NCI-H748 (cell line): ENCODE measurements around the gene ZBTB7C.
"Not testable (repeated sequence)": the region's sequence is repeated elsewhere in the genome, so short reads cannot be mapped to it uniquely, and the experiment has no call there.

Experiments
- DNase-seq: peaks from one replicate; lab custom pipeline; 2025; ENCODE audit not compliant: unreplicated experiment; lab: John Stamatoyannopoulos, UW

Gene ZBTB7C

GRCh38 chr18:48408727-48409590 lies at the start of gene ZBTB7C:
Gene ZBTB7C (minus strand): TSS chr18:48409383.
- DNase-seq, result peak; percentile 71

DNA sequence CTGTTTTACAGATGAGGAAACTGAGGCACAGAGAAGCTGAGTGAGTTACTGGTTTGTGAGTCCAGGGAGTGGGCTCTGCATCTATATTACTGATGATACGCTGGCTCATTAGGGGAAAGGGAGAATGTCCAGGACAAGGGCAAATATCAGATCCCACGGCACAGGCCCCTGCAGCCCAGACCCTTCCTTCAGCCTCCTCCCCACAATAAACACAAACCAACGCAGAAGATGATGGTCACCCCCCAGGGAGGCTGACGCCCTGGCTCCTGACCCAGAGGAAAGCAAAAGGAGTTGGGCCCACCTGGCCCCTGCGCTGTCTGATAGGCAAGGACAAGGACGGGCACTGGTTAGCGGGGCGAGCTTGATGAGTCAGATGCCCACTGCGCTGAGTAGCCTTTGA lies 47.7 kb upstream of the ZBTB7C start:
- no peak for DNase-seq

GRCh38 chr18:48455555-48456478 lies 46.6 kb upstream of the ZBTB7C start:
- DNase-seq, result no peak

DNA sequence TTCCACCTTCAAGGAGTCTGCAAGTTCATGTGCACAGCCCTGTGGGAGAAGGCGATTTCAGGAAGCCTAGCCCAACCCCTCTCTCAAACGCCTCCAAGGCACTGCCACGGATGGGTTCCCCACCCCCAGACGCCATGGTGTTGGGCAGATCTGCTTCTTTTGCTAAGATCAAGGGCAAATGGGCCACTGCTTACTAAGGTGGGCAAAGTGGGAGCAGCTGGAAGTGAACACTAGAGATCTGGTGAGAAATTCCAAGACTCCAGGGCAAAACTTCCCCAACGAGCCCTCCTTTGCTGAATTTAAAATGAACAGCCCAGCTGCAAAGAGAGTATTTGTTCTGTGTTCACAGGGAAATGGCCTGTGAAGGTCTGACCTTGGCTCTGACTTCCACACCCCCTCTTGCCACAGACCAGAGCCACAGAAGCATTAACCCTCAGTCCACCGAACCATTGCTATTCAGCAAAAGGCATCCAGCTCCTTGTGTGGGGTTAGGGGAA lies 45.1 kb upstream of the ZBTB7C start:
- DNase-seq, result no peak

DNA sequence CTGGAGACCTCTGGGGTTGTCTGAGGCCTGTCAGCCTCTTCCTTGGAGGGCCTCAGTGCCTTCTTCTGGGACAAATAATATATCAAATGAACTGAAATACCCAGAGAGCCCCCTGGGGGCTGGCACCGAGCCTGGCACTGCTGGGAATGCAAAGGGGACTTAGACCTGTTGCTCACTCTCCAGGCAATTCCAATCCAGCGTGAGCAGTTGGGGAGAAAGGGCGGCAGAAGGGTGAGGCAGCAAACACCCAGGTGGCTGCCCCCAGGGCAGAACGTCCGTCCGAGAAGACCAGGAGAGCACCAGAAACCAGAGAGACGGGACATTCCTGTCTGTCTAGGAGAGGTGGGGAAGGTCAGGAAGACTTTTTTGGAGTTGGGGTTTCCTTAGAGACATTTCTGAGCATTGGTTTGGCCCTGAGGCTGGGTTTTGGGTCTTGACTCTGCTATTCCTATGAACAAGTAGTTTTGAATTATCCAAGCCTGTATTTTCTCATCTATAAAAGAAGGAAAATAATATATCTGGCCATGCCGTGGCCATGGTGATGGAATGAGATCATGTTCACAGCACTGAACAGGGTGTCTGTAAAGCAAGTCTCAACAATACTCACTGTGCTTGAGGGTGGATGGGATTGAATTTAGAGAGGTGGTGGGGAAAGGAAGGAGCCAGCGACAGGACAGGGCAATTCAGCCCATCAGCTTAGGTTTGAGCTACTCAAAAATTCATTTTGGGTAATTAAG lies 44.3 kb upstream of the ZBTB7C start:
- DNase-seq, result no peak

DNA sequence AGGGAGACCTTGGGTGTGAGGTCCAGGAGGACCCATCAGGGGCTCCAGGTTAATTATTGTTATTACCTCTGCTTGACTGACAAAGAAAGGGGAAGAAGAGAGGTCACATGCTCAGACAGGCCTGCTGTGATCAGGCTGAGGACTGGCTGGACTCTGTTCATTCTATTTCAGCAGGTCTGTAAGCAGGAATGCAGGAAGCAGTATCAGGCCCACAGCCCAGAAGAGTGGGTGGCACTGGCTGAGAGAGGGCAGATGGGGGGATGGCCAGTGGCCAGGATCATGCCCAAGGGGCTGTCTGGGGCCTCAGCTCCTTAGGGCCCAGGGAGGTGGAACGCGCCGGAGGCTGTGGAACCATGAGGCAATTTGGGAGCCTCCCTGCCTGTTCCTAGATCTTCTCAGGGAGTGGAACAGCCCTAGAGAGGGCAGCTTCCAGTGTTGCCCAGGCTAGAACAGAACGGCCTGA lies 43.7 kb upstream of the ZBTB7C start:
- no peak for DNase-seq

- no peak for DNase-seq
Measured at GRCh38 chr18:48450685-48451084, 41.5 kb upstream of the ZBTB7C start.

- peak; percentile 79 for DNase-seq
Measured at GRCh38 chr18:48446582-48447225, 37.5 kb upstream of the ZBTB7C start.

GRCh38 chr18:48445540-48445939 lies 36.4 kb upstream of the ZBTB7C start:
- peak; percentile 78 for DNase-seq

- DNase-seq, result no peak
Measured at GRCh38 chr18:48442761-48443160, 33.6 kb upstream of the ZBTB7C start.

DNA sequence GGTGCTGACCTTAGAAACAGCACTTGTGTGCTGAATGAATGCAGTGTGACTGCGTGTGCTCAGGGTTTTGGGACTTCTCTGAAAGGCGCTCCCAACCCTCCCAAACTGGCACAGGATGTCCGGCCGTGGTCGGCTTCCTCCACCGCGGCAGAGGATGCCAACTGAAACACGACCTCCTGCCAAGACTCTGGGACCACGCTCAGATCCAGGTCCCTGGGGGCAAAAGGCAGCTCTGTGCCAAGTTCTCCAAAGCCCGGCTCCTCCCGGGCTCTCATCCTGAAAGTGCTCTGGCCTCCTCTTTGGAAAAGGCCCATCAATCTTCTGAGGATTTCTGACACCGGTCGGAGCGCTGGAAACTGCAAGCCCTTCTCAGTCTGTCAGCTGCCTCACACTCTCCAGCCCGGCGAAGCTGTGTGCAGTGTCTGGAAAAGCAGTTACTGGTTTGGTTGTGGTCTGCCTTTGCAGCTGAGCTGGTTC lies 32.3 kb upstream of the ZBTB7C start:
- no peak for DNase-seq

- no peak for DNase-seq
Measured at GRCh38 chr18:48440924-48441323, 31.7 kb upstream of the ZBTB7C start.

DNA sequence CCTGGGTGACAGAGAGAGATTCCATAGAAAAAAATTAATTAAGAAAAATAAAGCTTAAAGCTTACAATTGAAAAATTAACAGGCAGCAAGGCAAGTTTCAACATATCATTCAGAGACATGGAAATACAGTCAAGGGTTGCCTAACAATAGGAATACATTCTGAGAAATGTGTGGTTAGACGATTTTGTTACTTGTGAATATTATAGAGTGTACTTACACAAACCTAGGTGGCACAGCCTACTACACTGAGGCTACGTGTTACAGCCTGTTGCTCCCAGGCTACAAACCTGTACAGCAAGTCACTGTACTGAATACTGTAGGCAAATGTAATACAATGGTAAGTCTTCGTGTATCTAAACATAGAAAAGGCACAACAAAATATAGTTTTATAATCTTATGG lies 27.7 kb upstream of the ZBTB7C start:
- no peak for DNase-seq

GRCh38 chr18:48434382-48434781 lies 25.2 kb upstream of the ZBTB7C start:
- not testable (repeated sequence) for DNase-seq

GRCh38 chr18:48433541-48433940 lies 24.4 kb upstream of the ZBTB7C start:
- no peak for DNase-seq

GRCh38 chr18:48430150-48430549 lies 21.0 kb upstream of the ZBTB7C start:
- DNase-seq, result no peak

DNA sequence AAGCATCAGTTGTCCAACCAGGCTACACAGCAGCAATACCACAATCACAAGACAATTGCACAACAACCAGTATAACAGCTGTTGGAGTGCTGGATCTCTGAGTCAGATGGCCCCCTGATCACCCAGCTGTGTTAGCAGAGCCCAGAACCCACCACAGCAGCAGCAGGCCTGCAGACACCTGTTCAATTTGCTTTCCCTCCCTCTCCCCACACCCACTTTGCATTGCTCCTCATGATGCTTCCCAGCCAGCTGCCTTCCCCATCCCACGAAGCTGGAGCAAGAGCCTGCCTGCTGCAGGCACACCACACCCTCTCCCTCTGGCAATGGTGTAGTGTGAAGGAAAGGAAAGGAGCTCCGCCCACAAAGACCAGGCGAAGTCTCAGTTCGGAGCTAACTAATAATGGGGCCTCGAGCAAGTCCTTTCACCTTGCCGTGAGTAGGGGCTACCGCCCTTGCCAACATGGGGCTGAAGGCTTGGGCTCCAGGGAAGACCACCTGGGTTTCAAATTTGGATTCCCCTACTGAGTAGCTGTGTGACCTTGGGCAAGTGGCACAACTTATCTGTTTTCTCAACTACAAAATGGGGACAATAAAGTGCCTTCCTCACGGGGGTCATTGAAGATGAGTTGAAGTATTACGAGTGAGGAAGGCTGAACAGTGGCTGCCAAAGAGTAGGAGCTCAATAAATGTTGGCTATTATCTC lies 19.4 kb upstream of the ZBTB7C start:
- DNase-seq, result no peak

- peak; percentile 25 for DNase-seq
Measured at GRCh38 chr18:48422947-48423378, 13.8 kb upstream of the ZBTB7C start.

DNA sequence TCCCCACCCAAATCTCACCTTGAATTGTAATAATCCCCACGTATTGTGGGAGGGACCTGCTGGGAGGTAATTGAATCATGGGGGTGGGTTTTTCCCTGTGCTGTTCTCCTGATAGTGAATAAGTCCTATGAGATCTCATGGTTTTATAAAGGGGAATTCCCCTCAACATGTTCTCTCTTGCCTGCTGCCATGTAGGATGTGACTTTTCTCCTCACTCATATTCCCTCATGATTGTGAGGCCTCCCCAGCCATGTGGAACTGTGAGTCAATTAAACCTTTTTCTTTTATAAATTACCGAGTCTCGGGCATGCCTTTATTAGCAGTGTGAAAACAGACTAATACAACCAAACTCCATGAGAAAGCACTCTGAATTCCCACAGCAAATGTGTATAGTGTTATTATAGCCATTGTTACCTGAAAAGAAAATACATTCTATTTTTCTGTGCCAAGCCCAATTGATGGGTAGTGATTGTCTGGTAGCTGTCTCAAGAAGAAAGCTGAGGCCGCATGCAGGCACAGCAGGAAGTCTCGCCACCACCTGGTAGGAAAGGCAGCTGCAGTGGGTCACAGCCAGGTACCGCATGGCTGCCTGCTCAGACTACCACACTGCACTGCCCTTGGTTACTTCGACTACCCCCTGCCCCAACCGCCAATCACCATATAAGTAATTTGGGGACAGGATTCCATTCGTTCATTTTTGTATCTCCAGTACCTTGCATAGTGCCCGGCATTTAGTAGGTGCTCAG lies 10.3 kb upstream of the ZBTB7C start:
- DNase-seq, result peak; percentile 20
